22Rv1 (cell line): ENCODE results near the gene COL4A2.

Experiments
- H3K27ac ChIP-seq: fragments of 450-650 bp; 2 replicates; pipeline ENCODE4 v1.5.1; 2017
- ZFX ChIP-seq: fragments of 450-650 bp; IDR thresholded peaks from 2 replicates; pipeline ENCODE4 v1.6.1; 2017; ENCODE audit warnings: antibody characterized with exemption, borderline replicate concordance
- TF ChIP-seq, protein P1 (sequence below): fragments of 450-650 bp; IDR thresholded peaks from 2 replicates; pipeline ENCODE4 v1.5.1; 2017; ENCODE audit warnings: mild to moderate bottlenecking

COL4A2 gene

DNA sequence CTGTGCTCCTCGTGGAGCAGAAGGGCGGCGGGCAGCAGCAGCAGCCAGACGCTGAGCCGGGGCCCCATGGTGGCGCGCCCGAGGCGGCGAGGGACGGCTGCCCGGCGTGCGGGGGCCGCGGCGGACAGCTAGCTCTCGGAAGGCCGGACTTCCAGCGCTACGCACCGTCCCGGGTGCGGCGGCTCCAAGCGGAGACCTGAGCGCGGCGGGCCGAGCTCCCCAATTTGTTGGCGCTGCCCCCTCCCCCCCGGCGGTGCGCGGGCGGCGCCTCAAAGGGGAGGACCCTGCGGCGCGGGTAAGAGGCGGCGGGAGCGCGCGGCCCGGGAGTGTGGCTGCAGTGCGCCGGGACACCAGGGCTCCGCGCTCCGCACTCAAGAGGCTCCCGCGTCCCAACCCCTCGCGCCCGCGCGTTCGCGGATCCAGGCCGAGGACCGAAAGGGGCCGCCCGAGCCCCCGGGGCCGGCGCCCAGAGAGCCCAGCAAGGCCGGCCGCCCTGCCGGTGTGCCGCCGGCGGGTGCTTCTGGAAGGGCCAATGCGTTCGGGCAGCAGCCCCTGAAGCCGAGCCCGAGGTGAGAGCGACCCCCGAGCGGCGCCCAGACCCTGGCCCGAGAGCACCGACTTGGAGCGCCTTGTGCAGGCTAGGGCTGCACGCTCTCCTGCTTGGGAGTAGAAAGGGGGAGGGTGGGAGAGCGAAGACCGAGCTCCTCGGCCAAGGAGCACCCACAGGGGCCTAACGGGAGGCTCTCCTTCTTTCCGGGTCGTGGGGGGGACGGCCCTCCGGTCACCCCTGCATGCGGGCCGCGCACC, at the start of gene COL4A2, which contains the start of gene COL4A1:
Gene COL4A2, plus strand, starts transcription at position 325 of the 807 bp plus-strand sequence. CDS start 620 bp downstream, outside the sequence.
Gene COL4A1, minus strand, starts transcription at position 198 of the 807 bp plus-strand sequence. Its CDS starts 130 bp downstream, at position 68.
- no peak for TF ChIP-seq ZFX
- TF ChIP-seq, protein P1, sequence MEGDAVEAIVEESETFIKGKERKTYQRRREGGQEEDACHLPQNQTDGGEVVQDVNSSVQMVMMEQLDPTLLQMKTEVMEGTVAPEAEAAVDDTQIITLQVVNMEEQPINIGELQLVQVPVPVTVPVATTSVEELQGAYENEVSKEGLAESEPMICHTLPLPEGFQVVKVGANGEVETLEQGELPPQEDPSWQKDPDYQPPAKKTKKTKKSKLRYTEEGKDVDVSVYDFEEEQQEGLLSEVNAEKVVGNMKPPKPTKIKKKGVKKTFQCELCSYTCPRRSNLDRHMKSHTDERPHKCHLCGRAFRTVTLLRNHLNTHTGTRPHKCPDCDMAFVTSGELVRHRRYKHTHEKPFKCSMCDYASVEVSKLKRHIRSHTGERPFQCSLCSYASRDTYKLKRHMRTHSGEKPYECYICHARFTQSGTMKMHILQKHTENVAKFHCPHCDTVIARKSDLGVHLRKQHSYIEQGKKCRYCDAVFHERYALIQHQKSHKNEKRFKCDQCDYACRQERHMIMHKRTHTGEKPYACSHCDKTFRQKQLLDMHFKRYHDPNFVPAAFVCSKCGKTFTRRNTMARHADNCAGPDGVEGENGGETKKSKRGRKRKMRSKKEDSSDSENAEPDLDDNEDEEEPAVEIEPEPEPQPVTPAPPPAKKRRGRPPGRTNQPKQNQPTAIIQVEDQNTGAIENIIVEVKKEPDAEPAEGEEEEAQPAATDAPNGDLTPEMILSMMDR, result no peak
- no peak within 1 kb of the TSS for H3K27ac ChIP-seq

DNA sequence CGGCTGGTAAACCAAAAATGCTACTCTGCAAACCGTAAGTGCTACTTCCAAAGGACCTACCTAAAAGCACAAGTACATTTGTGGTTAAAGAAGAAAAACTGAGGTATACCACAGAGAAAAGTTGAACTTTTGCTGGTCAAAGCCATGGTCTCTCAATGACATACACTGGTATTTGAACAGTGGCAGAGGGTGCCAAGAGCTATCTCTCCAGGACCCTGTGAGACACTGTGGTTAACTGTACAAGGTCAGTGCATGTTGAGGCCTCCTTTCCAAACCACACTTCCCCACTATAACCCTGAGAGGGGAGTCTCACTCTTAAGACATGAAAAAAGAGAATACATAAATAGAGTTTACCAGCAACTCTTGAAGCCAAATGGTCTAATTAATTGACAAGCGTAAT, 49.7 kb upstream of the COL4A2 start:
- no peak overlapping the region for H3K27ac ChIP-seq
- TF ChIP-seq, protein P1, result no peak
- TF ChIP-seq ZFX, result no peak

DNA sequence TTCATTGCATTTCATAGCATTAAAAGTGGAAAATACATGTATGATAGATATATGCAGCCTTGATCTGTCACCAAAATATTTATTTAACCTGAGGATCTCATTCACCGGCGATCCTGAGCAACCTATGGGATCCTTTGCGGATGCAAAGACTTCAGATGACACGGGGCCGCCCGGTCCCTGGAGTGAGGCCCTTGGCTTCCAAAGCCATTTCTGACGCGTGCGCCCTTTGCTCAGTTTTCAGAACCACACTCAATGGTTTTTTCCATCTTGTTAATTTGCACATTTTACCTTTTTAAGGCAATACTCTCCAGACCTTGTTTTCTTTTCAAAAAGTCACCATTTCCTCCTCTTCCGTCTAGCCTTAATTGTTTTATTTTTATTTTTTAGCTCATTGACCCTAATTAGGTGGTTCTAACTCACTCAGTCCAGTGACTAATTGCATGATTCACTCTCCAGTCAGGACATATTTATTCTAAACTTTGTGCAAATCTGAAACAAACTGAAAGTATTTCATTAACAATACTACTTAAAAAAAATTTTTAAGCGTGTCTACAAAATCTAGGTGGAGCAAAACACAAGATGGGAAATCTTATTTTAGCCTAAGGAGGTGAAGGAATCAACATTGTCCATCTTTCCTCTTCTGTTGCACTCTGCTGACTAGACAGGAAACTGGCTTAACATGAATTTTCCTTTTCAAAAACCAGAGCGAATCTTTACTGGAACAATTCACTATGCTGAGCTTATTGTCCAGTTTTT, 48.0 kb upstream of the COL4A2 start:
- TF ChIP-seq ZFX, result no peak
- TF ChIP-seq, protein P1, result no peak
- H3K27ac ChIP-seq, result no peak overlapping the region

DNA sequence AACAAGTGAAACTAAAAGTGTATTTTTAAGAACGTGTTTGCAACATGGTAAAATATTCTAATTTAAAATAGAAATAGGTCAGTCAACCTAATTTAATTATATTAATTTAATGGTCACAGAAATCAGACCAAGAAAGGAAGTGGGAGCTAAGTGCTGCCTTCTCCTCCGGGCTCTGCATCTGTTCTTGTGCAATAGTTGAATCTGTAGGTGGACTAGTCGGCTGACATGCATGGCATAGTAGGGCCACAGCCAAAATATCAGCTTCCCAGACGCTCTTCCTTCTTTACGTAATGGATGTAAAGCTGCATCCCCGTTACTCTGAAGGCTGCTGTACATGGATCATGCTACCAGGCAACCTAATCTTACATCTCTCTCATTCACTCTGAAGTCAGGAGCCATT, 47.4 kb upstream of the COL4A2 start:
- H3K27ac ChIP-seq, result no peak overlapping the region
- TF ChIP-seq, protein P1, result no peak
- no peak for TF ChIP-seq ZFX

DNA sequence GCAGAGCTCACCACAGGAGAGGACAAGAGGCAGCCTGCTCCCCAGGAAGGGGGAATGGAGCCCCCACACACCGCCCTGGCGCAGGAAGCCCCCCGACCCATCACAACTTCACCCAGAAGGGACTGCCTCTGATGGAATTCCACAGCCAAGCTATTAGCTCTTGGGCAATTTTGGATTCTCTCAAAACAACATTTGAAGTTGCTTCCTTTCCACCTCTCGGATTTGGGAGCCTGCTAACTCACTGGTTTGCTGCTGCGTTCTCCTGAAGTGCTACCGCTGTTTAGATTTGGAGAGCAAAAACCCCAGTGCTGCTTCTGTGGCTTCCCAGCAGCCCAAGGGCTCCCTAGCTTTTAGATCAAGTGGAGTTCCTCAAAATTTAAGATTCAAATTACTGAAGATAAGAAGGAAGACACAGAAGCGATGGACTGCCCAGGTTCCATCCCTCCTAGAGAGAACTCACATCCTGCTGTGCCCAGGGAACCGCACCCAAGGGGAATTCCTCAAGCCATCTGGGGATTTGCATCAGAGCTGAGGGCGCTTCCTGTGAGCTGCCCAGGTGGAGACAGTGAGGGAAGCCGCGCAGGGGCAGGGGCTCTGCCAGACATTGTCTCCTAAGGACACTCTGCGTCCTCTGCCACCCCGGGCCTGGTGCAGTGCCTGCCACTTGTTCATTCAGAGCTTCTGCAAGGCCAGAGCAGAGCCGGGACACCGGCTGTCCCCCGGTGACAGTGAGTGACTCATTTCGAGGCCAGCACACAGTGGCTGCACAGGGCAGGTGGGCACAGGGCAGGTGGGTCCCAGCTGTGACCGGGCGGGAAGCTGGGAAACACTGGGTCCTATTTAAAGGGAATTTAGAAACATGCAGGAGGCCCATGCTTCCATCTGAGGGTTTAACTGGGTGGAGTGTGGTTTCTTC, 45.7 kb upstream of the COL4A2 start:
- H3K27ac ChIP-seq, result no peak overlapping the region
- no peak for TF ChIP-seq ZFX
- TF ChIP-seq, protein P1, result no peak

DNA sequence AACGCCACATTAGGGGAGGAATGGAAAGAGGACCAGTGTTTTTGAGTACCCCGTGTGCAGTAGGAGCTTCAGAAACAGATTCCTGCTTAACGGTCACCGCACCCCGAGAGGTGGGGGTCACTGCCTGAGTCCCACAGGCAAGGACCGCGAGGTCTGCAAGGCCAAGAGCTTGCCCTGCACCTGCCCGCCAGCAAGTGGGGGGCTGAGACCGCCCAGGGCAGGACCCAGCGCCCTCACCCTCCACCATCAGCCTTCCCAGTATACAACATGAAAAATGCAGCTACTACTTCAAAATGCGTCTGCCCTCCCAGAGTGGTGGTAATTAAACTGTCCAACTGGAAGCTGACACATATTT, 45.0 kb upstream of the COL4A2 start:
- no peak overlapping the region for H3K27ac ChIP-seq
- TF ChIP-seq, protein P1, result no peak
- no peak for TF ChIP-seq ZFX
